ENCODE results near the gene ADAMTS7. TPM values are rescaled to one million over a fixed set of nuclear protein-coding genes. Genes with fewer than 3 reads are reported as not detected.

The ADAMTS7 gene
- total RNA-seq, 1 experiment from 2014 or later, result 23.1 TPM

DNA sequence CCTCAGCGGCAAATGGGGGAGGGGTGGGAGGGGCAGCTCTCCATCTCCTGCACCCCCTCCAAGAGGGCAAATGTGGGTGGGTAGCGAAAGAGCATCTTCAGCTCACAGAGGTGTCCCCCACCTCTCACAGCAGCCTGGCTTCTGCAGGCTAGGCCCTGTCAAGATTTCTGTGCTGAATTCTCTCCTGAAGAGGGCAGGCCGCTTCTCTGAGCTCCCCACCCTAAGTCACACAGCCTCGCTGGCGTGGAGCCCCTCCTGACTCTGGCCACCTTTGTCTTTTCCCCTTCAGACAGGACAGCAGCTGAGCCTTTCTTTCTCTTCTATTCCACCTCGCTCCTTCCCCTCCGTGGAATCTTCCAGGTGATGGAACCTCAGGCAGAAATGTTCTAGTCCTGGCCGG, 26.3 kb upstream of the ADAMTS7 start:
- Histone ChIP-seq H3K79me1 (ENCODE audit: insufficient read depth, low read depth, low read length, poor library complexity, severe bottlenecking) (no peaks in the 10 kb centered on the region), H4K91ac (ENCODE audit: insufficient read length, low read depth, low read length) (no peak overlapping the region), H2BK15ac (ENCODE audit: low read depth, low read length) (no peak overlapping the region), H3K4me1 (ENCODE audit: insufficient read depth, low read length) (no peaks in the 10 kb centered on the region), H3K9me3 (ENCODE audit: control insufficient read depth, low read depth, low read length) (no peaks in the 10 kb centered on the region), H3K27me3 (ENCODE audit: insufficient read depth, low read length) (no peaks in the 10 kb centered on the region), H4K8ac (replicated peaks; ENCODE audit: insufficient read length, low read depth, low read length) (no peak overlapping the region), H3K4ac (ENCODE audit: low read depth, low read length) (no peak overlapping the region), H3K14ac (ENCODE audit: insufficient read depth, low read length) (no peak overlapping the region), H2BK20ac (ENCODE audit: low read depth, low read length, poor library complexity, severe bottlenecking) (no peak overlapping the region), H3T11ph (ENCODE audit: low read length) (no peak overlapping the region), H2BK12ac (ENCODE audit: insufficient read length, low read depth, low read length) (no peak overlapping the region), H3K18ac (ENCODE audit: insufficient read length, low read depth, low read length) (no peak overlapping the region), H2BK120ac (ENCODE audit: low read depth, low read length, poor library complexity, severe bottlenecking) (no peak overlapping the region), H3K27ac (ENCODE audit: insufficient read length, low read depth, low read length) (no peak overlapping the region), H2BK5ac (ENCODE audit: insufficient read length, low read length) (no peak overlapping the region), H3K56ac (ENCODE audit: insufficient read length, low read depth, low read length) (no peak overlapping the region), H2AFZ (ENCODE audit: low read length) (no peak overlapping the region), H4K20me1 (ENCODE audit: control insufficient read depth, insufficient read depth, insufficient read length) (no peaks in the 10 kb centered on the region), H4K5ac (ENCODE audit: insufficient read length, low read depth, low read length) (no peak overlapping the region), H3K23ac (ENCODE audit: insufficient read length, low read depth, low read length) (no peak overlapping the region), H3K4me2 (ENCODE audit: insufficient read depth, insufficient read length, low read length) (no peak overlapping the region), H2AK5ac (ENCODE audit: insufficient read length, low read length) (no peak overlapping the region), H3K23me2 (ENCODE audit: insufficient read length, low read depth, low read length, poor library complexity, severe bottlenecking) (no peaks in the 10 kb centered on the region), H3K9ac (ENCODE audit: extremely low read depth, insufficient read length, low read length) (no peak overlapping the region), H3K79me2 (ENCODE audit: insufficient read depth, low read length) (no peaks in the 10 kb centered on the region)
- H3K4me1 Mint-ChIP-seq, result peaks cover 2 to 7% of the 10 kb centered on the region in 2 experiments; a peak in 3 of 4 replicates
- TF ChIP-seq, protein P1, sequence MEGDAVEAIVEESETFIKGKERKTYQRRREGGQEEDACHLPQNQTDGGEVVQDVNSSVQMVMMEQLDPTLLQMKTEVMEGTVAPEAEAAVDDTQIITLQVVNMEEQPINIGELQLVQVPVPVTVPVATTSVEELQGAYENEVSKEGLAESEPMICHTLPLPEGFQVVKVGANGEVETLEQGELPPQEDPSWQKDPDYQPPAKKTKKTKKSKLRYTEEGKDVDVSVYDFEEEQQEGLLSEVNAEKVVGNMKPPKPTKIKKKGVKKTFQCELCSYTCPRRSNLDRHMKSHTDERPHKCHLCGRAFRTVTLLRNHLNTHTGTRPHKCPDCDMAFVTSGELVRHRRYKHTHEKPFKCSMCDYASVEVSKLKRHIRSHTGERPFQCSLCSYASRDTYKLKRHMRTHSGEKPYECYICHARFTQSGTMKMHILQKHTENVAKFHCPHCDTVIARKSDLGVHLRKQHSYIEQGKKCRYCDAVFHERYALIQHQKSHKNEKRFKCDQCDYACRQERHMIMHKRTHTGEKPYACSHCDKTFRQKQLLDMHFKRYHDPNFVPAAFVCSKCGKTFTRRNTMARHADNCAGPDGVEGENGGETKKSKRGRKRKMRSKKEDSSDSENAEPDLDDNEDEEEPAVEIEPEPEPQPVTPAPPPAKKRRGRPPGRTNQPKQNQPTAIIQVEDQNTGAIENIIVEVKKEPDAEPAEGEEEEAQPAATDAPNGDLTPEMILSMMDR (conservative IDR thresholded peaks at IDR 0.05), result peak; percentile 46; the same call in 2 of the 3 replicates
- peak; percentile 57 for DNase-seq
- no peak overlapping the region for H3K4me3 Mint-ChIP-seq
- no peaks in the 10 kb centered on the region for H3K27me3 Mint-ChIP-seq (ENCODE audit: low read depth)
- H3K9me3 Mint-ChIP-seq, result no peaks in the 10 kb centered on the region
- H3K27ac Mint-ChIP-seq, result 0 out of 7 replicates have a peak overlapping the region, but pooled peaks of 1 of the 3 experiments have one; percentile 33
- WGBS (ENCODE audit: extremely low coverage, insufficient read length, low lambda C conversion rate), result no CpG with 5 or more reads among the region's 8 CpGs
- H3K36me3 Mint-ChIP-seq (ENCODE audit: insufficient read depth in 1 of 3, low read depth in 3 of 3), result no peaks in the 10 kb centered on the region
